GM19239 (cell line): ENCODE measurements around the gene GALM.
"Not testable (repeated sequence)": the region's sequence is repeated elsewhere in the genome, so short reads cannot be mapped to it uniquely, and the experiment has no call there.

ENCODE experiments used
- DNase-seq: peaks from one replicate; pipeline ENCODE4 v3.0.0; 2011; ENCODE audit warnings: low spot score; ENCODE audit not compliant: insufficient read length
- FAIRE-seq: peaks from 2 replicates; lab custom pipeline; 2011; peaks lifted over from hg19 to GRCh38; lab: Jason Lieb, UNC

GALM gene

DNA sequence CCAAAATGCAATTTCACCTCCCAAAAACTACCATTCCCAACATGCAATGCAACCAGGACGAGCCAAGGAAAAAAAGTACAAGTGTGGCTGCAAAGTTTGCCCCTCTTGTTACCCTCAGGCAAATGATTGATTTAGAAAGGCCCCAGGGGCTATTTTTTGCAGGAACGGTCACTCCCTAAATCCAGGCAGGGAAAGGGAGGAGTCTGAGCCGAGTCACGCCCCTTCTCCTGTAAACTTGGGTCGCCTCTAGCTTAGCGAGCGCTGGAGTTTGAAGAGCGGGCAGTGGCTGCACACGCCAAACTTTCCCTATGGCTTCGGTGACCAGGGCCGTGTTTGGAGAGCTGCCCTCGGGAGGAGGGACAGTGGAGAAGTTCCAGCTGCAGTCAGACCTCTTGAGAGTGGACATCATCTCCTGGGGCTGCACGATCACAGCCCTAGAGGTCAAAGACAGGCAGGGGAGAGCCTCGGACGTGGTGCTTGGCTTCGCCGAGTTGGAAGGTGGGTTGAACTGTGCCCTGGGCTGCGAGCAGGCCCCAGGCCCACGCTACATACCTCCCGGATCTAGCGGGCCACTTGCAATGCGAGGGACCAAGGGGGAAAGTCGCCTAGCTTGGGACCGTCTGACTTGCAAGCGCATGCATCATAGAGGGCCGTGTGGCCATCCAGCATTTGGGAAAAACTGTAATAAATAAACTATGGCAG lies at the start of gene GALM:
Gene GALM, plus strand, starts transcription at position 261 of the 702 bp plus-strand sequence. Its CDS starts 48 bp downstream, at position 309.
- no peak for DNase-seq
- FAIRE-seq: peak; percentile 14

DNA sequence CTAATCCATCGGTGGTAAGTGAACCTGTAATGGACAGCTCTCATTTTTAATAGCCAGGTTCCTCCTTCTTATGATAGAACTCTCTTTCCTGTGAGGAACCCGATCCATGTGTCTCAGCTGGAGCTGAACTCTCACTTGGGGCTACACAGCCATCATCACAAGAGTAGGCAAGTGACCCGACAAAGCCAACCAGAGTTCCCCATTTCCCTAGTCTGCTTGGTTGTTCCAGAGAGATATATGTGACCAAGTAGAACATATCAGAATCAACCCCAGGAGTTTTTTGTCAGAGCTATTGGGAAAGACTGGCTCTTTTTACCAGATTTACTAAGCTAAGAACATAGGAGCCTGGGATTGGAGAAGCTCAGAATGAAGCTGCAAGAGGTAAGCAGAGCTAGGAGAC lies 48.6 kb upstream of the GALM start:
- FAIRE-seq (no peak), DNase-seq (no peak)

DNA sequence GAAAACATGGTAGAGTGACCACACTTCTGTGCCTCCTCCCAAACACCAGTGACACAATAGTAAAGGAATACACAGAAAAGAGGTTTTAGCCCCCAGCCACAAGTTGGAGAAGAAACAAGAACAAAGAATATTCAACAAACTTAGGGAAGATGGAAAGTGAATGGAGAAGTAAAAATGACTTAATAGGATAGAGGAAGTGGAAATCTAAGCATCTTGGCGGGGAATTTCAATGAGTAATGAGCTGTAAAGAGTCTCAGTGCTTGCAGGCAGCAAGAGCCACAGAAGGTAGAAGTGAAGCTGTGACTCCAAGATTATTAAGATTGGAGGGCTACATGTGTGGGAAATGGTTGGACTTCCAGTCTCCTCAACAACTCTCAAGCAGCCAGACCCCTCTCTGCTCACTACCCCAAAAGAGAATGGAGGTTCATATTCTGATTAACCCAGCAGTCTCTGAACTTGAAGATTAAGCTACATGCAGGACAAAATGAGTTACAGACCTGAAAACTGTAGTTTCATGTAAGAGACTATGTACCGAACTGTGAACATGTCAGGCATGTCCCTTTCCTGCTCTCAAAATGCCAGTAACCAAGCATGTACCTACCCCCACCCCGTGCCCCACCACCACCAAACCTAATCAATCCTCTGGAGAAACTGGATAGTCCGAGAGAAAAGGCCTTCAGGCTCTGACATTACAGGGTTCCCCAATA lies 46.3 kb upstream of the GALM start:
- no peak for DNase-seq
- peak; percentile 73 for FAIRE-seq

DNA sequence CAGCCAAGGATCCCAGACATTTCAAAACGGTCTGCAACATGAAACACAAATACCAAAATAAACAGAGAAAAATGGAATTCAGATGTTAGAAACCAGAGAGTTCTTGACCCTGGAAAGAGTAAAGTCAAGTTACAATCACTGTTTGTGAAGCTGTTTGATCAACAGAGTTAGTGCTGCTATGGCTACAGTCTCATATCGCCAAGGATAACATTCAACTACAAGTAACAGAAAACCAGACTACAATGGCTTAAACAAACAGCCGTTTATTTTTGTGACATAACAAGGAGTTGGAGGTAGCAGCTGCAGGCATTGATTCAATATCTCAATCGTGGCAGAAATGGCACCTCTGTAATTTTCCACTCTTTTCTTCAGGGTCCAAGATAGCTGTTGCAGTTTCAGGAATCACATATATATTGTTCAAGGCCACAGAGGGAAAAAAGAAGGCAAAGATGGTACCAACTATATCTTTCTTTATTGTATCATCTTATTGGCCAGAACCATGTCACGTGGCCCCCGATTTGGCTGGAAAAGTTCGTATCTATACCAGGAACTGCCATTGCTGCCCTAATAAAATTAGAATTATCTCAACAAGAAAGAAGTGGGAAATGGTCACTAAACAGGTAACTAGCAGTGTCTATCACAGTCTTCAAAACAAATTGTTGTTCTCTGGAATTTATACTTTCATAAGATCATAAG lies 45.5 kb upstream of the GALM start:
- FAIRE-seq (no peak), DNase-seq (no peak)

DNA sequence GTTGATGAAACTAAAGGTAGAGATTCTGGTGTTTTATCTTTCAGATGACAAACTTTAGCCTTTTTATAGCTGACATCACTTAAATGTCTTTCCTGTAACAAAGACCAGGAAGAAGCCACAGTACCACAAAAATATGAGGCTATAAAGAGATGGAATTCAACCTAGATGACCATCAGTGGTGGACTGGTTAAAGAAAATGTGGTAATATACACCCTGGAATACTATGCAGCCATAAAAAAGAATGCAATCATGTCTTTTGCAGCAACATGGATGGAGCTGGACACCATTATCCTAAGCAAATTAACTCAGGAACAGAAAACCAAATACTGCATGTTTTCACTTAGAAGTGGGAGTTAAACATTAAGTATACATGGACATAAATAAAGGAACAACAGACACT lies 44.9 kb upstream of the GALM start:
- DNase-seq (no peak), FAIRE-seq (no peak)

DNA sequence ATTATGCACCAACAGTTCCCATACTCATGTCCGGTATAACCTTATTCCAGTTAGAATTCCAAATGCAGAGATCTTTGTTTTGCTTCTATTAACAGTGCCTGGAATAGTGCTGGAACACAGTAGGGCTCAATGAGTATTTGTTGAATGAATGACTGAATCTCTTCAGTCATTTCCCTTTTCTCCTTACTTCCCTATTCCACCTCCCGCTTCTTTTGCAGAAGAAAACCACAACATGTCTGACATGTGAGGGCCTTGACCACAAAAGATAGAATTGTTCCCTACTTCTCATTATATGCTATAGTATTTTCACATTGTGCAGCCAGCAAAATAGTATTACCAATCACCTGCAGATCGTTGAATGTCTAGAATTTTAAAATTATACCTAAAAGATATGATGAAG lies 43.7 kb upstream of the GALM start:
- FAIRE-seq (no peak), DNase-seq (no peak)

DNA sequence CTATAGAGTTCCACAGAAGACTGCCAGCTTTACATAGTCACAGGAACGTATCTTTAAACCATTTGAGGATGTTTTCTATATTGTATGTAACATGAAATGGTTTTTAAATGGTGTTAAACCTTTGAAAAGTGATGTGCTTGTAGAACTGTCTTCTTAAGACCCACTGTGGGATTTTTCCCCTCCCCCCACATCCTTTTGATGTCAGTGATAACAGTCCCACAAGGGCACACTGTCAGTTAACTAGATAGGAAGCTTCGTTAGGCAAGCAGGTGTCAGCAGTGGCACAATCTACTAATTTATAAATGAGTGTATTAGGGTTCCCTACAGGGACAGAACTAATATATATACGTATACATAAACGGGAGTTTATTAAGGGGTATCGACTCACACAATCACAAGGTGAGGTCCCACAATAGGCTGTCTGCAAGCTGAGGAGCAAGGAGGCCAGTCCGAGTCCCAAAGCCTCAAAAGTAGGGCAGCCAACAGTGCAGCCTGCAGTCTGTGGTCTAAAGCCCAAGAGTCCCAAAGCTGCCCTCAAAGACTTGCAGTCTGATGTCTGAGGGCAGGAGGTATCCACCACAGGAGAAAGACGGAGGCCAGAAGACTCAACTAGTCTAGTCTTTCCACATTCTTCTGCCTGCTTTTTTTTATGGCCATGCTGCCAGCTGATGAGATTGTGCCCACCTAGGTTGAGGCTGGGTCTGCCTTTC lies 39.4 kb upstream of the GALM start:
- no peak for DNase-seq
- no peak for FAIRE-seq

DNA sequence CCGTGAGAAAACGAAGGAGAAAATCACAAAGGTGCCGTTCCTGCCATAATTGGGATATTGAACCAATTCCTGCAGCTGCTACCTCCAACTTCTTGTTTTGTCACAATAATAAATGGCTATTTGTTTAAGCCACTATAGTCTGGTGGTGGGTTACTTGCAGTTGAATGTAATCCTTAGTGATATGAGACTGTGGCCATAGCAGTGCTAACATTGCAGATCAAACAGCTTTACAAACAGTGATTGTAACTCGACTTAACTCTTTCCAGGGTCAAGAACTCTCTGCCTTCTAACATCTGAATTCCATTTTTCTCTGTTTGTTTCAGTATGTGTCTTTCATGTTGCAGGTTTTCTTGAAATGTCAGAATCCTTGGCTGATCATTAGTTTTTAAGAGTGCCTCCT lies 38.5 kb upstream of the GALM start:
- DNase-seq: no peak
- no peak for FAIRE-seq

DNA sequence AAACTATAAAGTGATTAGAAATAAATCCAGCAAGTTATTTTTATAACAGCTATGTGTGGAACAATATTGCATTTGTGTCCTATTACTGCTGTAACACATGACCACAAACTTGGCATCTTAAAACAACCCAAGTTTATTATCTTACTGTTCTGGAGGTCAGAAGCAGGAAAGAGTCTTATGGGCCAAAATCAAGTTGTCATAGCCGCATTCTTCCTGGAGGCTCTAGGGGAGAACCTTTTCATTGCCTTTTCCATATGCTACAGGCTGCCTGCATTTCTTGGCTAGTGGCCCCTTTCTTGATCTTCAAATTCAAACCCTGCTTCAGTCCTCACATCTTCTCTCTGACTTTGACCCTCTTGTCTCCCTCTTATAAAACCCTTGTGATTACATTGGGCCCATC lies 36.2 kb upstream of the GALM start:
- no peak for FAIRE-seq
- no peak for DNase-seq

DNA sequence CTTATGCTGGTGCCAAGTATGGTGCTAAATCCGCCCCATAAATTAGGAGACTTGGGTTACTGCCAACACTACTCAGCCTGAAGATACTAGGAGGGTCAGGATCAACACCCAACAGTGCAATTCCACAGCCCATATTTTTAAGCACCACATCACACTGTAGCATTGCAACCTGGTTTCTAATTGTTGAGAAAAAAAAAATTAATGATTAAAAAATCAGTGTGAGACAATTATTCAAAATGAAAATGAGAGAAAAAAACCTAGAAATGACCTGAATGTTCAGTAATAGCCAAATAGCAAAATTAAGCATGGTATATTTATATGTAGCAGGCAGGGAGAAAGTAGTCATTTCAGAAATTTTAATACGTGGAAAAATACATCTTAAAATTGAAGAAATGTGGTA lies 33.9 kb upstream of the GALM start:
- peak; percentile 47 for FAIRE-seq
- no peak for DNase-seq

DNA sequence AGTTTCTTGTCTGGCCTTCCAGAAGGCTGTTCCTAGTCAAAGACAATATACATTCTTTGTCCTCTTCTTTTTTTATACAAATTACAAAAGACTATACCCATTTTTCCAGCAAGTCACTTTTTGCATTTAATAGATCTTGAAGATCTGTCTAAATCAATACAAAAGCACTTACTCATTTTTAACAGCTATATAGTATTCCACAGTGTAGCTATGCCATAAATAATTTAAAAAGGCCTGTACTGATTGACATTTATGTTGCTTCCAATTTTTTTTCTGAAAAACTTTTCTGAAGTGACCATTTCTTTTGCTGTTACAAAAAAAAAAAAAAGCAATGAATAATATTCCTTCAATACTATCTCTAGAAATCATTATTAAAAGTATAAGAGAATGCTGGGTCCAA lies 32.9 kb upstream of the GALM start:
- DNase-seq (no peak), FAIRE-seq (no peak)

DNA sequence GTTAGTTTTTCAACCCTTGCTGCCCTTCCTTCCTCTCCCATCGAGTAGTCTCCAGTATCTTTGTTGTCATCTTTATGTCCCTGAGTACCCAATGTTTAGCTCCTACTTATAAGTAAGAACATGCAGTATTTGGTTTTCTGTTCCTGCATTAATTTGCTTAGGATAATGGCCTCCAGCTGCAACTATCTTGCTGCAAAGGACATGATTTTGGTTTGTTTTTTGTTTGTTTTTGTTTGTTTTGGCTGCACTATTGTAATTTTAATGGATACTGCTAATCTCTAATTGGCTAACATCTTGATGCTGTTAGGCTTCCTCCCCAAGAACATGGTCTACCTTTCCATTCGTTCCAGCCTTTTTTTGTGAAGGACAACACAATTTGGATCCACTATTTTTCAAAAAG lies 32.0 kb upstream of the GALM start:
- peak; percentile 52 for FAIRE-seq

DNA sequence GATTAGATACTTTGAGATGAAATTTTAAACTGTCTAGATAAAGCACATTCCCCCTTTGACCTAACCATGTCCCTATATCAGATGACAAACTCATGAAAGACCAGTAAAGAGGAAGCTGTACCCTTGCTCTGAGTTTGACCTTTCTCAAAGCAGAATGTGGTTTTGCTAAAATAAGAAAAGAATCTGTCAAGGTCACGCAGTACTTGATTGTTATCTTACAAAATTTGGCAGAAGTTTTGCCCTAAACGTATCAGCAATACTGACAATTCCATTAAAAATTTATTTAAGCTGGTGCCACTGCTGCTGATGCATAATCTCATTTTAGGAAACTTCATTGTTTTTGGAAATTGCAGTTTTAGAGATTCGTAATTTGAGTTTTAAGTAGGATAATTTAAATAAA lies 31.2 kb upstream of the GALM start:
- FAIRE-seq (peak; percentile 97), DNase-seq (peak; percentile 55)

More for the DNA sequence above, 32.0 kb upstream of the GALM start:
- DNase-seq: no peak

DNA sequence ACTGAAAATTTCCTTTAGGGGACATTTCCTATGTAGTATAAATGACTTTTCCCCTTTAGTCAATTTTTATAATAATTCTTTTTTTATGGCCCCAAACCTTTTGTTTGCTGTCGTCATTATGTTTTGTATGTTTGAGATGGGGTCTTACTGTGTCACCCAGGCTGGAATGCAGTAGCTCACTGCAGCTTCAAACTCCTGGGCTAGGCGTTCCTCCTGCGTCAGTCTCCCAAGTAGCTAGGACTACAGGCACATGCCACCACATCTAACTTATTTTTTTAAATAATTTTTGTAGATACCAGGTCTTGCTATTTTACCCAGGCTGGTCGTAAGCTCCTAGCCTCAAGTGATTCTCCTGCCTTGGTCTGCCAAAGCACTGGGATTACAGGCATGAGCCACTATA lies 30.8 kb upstream of the GALM start:
- FAIRE-seq: no peak

DNA sequence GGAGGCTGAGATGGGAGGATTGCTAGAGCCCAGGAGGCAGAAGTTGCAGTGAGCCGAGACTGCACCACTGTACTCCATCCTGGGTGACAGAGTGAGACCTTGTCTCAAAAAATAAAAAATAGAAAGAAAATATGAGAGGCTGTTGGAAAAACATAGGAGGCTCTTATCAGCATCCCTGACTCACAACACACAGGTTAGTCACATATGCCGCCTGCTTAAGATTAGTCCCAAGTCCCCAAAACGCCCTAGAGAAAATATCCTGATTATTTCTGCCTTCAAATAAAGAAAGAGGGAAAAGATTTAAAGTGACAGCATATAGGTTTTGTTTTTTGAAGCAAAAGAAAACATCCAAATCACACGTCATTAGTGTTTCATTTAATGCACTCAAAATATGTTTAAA lies 29.8 kb upstream of the GALM start:
- no peak for DNase-seq
- peak; percentile 40 for FAIRE-seq

More for the DNA sequence above, 30.8 kb upstream of the GALM start:
- DNase-seq: no peak

DNA sequence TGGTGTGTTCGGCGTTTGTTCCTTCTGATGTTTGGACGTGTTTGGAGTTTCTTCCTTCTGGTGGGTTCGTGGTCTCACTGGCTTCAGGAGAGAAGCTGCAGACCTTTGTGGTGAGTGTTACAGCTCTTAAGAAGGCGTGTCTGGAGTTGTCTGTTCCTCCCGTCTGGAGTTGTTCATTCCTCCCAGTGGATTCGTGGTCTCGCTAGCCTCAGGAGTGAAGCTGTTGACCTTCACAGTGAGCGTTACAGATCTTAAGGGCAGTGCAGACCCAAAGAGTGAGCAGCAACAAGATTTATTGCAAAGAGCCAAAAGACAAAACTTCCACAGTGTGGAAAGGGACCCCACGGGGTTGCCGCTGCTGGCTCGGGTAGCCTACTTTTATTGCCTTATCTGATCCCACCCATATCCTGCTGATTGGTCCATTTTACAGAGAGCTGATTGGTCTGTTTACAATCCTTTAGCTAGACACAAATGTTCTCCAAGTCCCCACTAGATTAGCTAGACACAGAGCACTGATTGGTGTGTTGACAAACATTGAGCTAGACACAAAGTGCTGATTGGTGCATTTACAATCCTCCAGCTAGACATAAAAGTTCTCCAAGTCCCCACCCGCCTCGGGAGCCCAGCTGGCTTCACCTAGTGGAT lies 23.4 kb upstream of the GALM start:
- FAIRE-seq, DNase-seq: not testable (repeated sequence)

DNA sequence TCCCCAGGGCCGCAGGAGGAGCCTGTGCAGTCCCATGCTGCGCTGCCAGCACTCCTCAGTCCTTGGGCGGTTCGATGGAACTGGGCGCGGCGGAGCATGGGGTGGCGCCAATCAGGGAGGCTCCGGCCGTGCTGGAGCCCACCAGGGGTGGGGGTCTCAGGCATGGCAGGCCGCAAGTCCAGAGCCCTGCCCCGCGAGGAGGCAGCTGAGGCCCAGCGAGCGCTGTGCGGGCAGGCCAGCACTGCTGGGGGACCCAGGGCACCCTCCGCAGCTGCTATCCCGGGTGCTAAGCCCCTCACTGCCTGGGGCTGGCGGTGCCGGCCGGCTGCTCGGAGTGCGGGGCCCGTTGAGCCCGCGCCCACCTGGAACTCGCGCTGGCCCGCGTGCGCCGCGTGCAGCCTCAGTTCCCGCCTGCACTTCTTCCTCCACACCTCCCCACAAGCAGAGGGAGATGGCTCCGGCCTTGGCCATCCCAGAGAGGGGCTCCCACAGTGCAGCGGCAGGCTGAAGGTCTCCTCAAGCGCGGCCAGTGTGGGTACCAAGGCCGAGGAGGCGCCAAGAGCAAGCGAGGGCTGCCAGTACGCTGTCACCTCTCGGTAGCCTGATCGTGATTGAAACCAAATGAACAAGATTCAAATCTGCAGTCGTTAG lies 22.8 kb upstream of the GALM start:
- FAIRE-seq: no peak

DNA sequence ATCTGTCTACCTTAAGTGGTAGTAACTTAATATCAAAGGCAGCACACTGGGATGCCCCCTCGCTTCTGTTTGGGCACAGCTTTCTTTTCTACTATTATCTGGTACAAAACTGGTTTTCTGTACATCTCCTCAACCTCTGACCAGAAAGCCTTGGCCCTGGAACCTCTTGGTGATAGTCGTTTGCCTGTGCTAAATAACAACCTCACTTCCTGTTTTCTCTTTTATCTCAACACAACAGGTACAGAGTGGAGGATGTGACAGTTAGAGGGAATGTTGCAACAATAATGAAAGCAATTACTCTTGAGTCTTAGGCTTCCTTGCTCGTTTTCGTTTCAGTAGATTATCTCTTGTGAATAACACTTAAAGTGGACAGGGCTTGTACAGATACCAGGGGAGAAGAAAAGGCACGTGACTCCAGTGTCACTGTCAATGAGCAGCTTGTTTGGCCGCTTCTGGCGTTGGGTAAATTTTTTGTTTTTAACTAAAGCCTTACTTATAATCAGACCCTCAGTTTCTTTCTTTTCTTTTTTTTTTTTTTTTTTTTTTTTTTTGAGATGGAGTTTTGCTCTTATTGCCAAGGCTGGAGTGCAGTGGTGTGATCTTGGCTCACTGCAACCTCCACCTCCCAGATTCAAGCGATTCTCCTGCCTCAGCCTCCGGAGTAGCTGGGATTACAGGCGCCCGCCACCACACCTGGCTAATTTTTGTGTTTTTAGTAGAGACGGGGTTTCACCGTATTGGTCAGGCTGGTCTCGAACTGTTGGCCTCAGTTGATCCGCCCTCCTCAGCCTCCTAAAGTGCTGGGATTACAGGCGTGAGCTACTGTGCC lies 22.0 kb upstream of the GALM start:
- not testable (repeated sequence) for DNase-seq, FAIRE-seq

More for the DNA sequence above, 22.8 kb upstream of the GALM start:
- DNase-seq: no peak
